Measurements from ENCODE around the gene GATAD2A. TPM values are rescaled to one million over a fixed set of nuclear protein-coding genes. Genes with fewer than 3 reads are reported as not detected.

GATAD2A gene
- total and polyA plus RNA-seq, 4 experiments from 2014 or later = 3.8 to 108 (median 65.6) TPM

DNA sequence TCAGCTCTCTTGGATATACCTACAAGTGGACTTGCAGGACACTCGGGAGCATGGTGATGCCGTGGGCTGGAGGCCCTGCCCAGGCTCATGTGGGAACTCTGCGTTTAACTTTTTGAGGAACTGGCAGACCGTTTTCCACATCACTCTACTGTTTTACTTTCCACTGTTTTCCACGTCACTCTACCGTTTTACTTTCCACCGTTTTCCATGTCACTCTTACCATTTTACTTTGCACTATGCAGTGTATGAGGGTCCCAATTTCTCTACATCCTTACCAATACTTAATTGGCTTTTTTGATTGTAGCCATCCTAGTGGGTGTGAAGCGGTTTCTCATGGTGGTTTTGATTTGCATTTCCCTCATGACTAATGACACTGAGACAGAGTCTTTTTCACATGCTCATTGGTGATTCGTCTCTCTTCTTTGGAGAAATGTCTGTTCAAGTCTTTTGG, 40.5 kb downstream of the GATAD2A start:
- Histone ChIP-seq H3K27ac (ENCODE audit: low read depth, low read length) (peak overlapping the region; percentile 44), H3K27me3 (ENCODE audit: insufficient read depth, low read length) (no peaks in the 10 kb centered on the region), H3K4me1 (ENCODE audit: insufficient read depth, low read length) (peaks cover 73% of the 10 kb centered on the region), H3K9me3 (ENCODE audit: control insufficient read depth in 1 of 2, low read length in 2 of 2) (no peaks in the 10 kb centered on the region), H3K4me3 (ENCODE audit: low read length in 2 of 2) (peak overlapping the region in 1 of 2 donors; percentile 12), H3K36me3 (ENCODE audit: insufficient read depth, low read length) (no peaks in the 10 kb centered on the region)
- intact Hi-C loops (cut with micrococcal nuclease) = loop anchor here (5.0 kb wide), 1 partner anchor 41 kb away; no protein-coding TSS in a partner anchor
- CTCF ChIA-PET (ENCODE audit: partially characterized antibody) = no interaction called here
- POLR2A ChIA-PET (ENCODE audit: partially characterized antibody) = interaction anchor here (3.0 kb wide), 1 partner anchor 15 kb away, joined by 21 read pairs; no protein-coding TSS in a partner anchor
- peak overlapping the region in 7 of 8 donors; percentile 6 to 84 (median 68) for H3K4me3 Mint-ChIP-seq
- H3K4me1 Mint-ChIP-seq = peaks cover 50 to 85% (median 67%) of the 10 kb centered on the region in 4 donors
- peaks cover 3 to 6% of the 10 kb centered on the region in 2 donors for H3K36me3 Mint-ChIP-seq
- DNase-seq = peak in 1 of 5 donors; percentile 48
- peak overlapping the region; percentile 79 to 96 (median 88) for H3K27ac Mint-ChIP-seq
- no peaks in the 10 kb centered on the region for H3K27me3 Mint-ChIP-seq
- H3K9me3 Mint-ChIP-seq = no peaks in the 10 kb centered on the region

GRCh38 chr19:19446655-19447437, 41.4 kb downstream of the GATAD2A start:
- POLR2A ChIA-PET (ENCODE audit: partially characterized antibody) = interaction anchor here (1.2 to 3.0 kb wide), 4 partner anchors 11 to 43 kb away, joined by 5 to 21 read pairs (median 10); partner anchors contain the start of gene GATAD2A
- H3K4me3 ChIP-seq (ENCODE audit: low read length in 2 of 2) = no peak overlapping the region

GRCh38 chr19:19447536-19448237, 42.2 kb downstream of the GATAD2A start:
- Mint-ChIP-seq H3K4me3 (peak overlapping the region in 6 of 8 donors; percentile 14 to 73 (median 54)), H3K36me3 (peaks cover 3 to 11% of the 10 kb centered on the region in 2 donors), H3K27ac (peak overlapping the region; percentile 79 to 95 (median 90)), H3K9me3 (no peaks in the 10 kb centered on the region), H3K27me3 (no peaks in the 10 kb centered on the region), H3K4me1 (peaks cover 63 to 95% (median 81%) of the 10 kb centered on the region in 4 donors)
- no peak overlapping the region for H3K4me3 ChIP-seq (ENCODE audit: low read length in 2 of 2)
- peak; percentile 58 to 81 (median 74) for DNase-seq
- peak overlapping the region; percentile 52 for H3K27ac ChIP-seq (ENCODE audit: low read depth, low read length)
- intact Hi-C loops (cut with micrococcal nuclease) = loop anchor here (1.0 to 5.0 kb wide), 2 partner anchors 12 to 40 kb away; no protein-coding TSS in a partner anchor
- H3K36me3 ChIP-seq (ENCODE audit: insufficient read depth, low read length) = no peaks in the 10 kb centered on the region
- H3K27me3 ChIP-seq (ENCODE audit: insufficient read depth, low read length) = no peaks in the 10 kb centered on the region
- CTCF ChIA-PET (ENCODE audit: partially characterized antibody) = interaction anchor here (2.0 to 2.1 kb wide), 2 partner anchors 42 to 43 kb away, joined by 5 to 9 read pairs; partner anchors contain the start of gene GATAD2A
- peaks cover 90% of the 10 kb centered on the region for H3K4me1 ChIP-seq (ENCODE audit: insufficient read depth, low read length)
- H3K9me3 ChIP-seq (ENCODE audit: control insufficient read depth in 1 of 2, low read length in 2 of 2) = no peaks in the 10 kb centered on the region
- POLR2A ChIA-PET (ENCODE audit: partially characterized antibody) = interaction anchor here (1.1 to 3.0 kb wide), 5 partner anchors 11 to 59 kb away, joined by 3 to 21 read pairs (median 9); partner anchors contain the start of gene GATAD2A

More at GRCh38 chr19:19446655-19447437, 41.4 kb downstream of the GATAD2A start:
- CTCF ChIA-PET (ENCODE audit: partially characterized antibody) = interaction anchor here (2.0 to 2.1 kb wide), 2 partner anchors 42 to 43 kb away, joined by 5 to 9 read pairs; partner anchors contain the start of gene GATAD2A
- H3K4me3 Mint-ChIP-seq = peak overlapping the region in 6 of 8 donors; percentile 10 to 84 (median 54)
- H3K4me1 Mint-ChIP-seq = peaks cover 56 to 93% (median 74%) of the 10 kb centered on the region in 4 donors
- H3K9me3 ChIP-seq (ENCODE audit: control insufficient read depth in 1 of 2, low read length in 2 of 2) = no peaks in the 10 kb centered on the region
- H3K27ac Mint-ChIP-seq = peak overlapping the region; percentile 79 to 96 (median 91)
- H3K36me3 Mint-ChIP-seq = peaks cover 3 to 6% of the 10 kb centered on the region in 2 donors
- intact Hi-C loops (cut with micrococcal nuclease) = loop anchor here (1.0 to 5.0 kb wide), 2 partner anchors 12 to 40 kb away; no protein-coding TSS in a partner anchor
- no peaks in the 10 kb centered on the region for H3K27me3 Mint-ChIP-seq
- no peak for DNase-seq
- no peaks in the 10 kb centered on the region for H3K27me3 ChIP-seq (ENCODE audit: insufficient read depth, low read length)
- no peaks in the 10 kb centered on the region for H3K36me3 ChIP-seq (ENCODE audit: insufficient read depth, low read length)
- peak overlapping the region; percentile 33 for H3K27ac ChIP-seq (ENCODE audit: low read depth, low read length)
- H3K9me3 Mint-ChIP-seq = no peaks in the 10 kb centered on the region
- H3K4me1 ChIP-seq (ENCODE audit: insufficient read depth, low read length) = peaks cover 82% of the 10 kb centered on the region

DNA sequence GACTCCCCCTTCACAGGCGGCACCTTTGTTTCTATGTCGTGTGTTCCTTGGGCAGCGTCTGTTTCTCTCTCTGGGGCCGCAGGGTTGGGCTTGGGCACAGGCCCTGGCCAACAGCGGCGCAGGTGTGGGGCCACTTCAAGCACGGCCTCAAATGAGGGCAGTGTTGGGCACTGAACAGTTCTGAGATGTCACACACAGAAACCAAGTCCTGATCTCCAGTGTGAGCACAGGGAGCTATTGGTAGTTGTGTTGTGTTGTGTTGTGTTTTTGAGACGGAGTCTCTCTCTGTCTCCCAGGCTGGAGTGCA, 42.7 kb downstream of the GATAD2A start:
- Histone ChIP-seq H3K4me3 (ENCODE audit: low read length in 2 of 2) (no peak overlapping the region), H3K27me3 (ENCODE audit: insufficient read depth, low read length) (no peaks in the 10 kb centered on the region), H3K9me3 (ENCODE audit: control insufficient read depth in 1 of 2, low read length in 2 of 2) (no peaks in the 10 kb centered on the region), H3K4me1 (ENCODE audit: insufficient read depth, low read length) (peaks cover 94% of the 10 kb centered on the region), H3K27ac (ENCODE audit: low read depth, low read length) (peak overlapping the region; percentile 52), H3K36me3 (ENCODE audit: insufficient read depth, low read length) (no peaks in the 10 kb centered on the region)
- Mint-ChIP-seq H3K27ac (peak overlapping the region; percentile 6 to 95 (median 90)), H3K4me3 (no peak overlapping the region), H3K4me1 (peaks cover 65 to 94% (median 82%) of the 10 kb centered on the region in 4 donors), H3K36me3 (peaks cover 3 to 11% of the 10 kb centered on the region in 2 donors), H3K9me3 (no peaks in the 10 kb centered on the region), H3K27me3 (no peaks in the 10 kb centered on the region)
- intact Hi-C loops (cut with micrococcal nuclease) = loop anchor here (5.0 kb wide), 1 partner anchor 39 kb away; no protein-coding TSS in a partner anchor
- CTCF ChIA-PET (ENCODE audit: partially characterized antibody) = interaction anchor here (0.6 to 2.1 kb wide), 3 partner anchors 41 to 518 kb away, joined by 3 to 9 read pairs (median 5); partner anchors contain the start of gene GATAD2A
- DNase-seq = no peak
- POLR2A ChIA-PET (ENCODE audit: partially characterized antibody) = interaction anchor here (1.1 to 3.8 kb wide), 6 partner anchors 10 to 59 kb away, joined by 3 to 24 read pairs (median 10); partner anchors contain the start of gene GATAD2A

GRCh38 chr19:19451429-19452242, 46.2 kb downstream of the GATAD2A start:
- Mint-ChIP-seq H3K36me3 (peaks cover 0 to 10% of the 10 kb centered on the region in 2 donors), H3K4me1 (peaks cover 46 to 76% (median 61%) of the 10 kb centered on the region in 4 donors), H3K27me3 (no peaks in the 10 kb centered on the region), H3K9me3 (no peaks in the 10 kb centered on the region), H3K27ac (peak overlapping the region; percentile 78 to 95 (median 88)), H3K4me3 (peak overlapping the region; percentile 48 to 79 (median 70))
- peak overlapping the region; percentile 28 for H3K27ac ChIP-seq (ENCODE audit: low read depth, low read length)
- POLR2A ChIA-PET (ENCODE audit: partially characterized antibody) = interaction anchor here (0.9 to 3.8 kb wide), 6 partner anchors 8 to 44 kb away, joined by 3 to 24 read pairs (median 4); no protein-coding TSS in a partner anchor
- DNase-seq = peak in 3 of 5 donors; percentile 28 to 32 (median 29)
- H3K36me3 ChIP-seq (ENCODE audit: insufficient read depth, low read length) = no peaks in the 10 kb centered on the region
- no peak overlapping the region for H3K4me3 ChIP-seq (ENCODE audit: low read length in 2 of 2)
- CTCF ChIA-PET (ENCODE audit: partially characterized antibody) = interaction anchor here (0.9 to 1.4 kb wide), 4 partner anchors 8 to 46 kb away, joined by 3 to 4 read pairs (median 4); partner anchors contain the start of gene GATAD2A
- intact Hi-C loops (cut with micrococcal nuclease) = no loop called here
- H3K4me1 ChIP-seq (ENCODE audit: insufficient read depth, low read length) = peaks cover 69% of the 10 kb centered on the region
- no peaks in the 10 kb centered on the region for H3K9me3 ChIP-seq (ENCODE audit: control insufficient read depth in 1 of 2, low read length in 2 of 2)
- no peaks in the 10 kb centered on the region for H3K27me3 ChIP-seq (ENCODE audit: insufficient read depth, low read length)
